DOHH2 (cell line): ENCODE measurements around the gene RBAK.
"Not testable (repeated sequence)": the region's sequence is repeated elsewhere in the genome, so short reads cannot be mapped to it uniquely, and the experiment has no call there.

Experiments
- EZH2phosphoT487 ChIP-seq: fragments of 200-600 bp; sonication (generic); IDR thresholded peaks from 2 replicates; pipeline ENCODE4 v1.6.1; 2017; ENCODE audit warnings: borderline replicate concordance, mild to moderate bottlenecking, antibody characterized with exemption, low read length, moderate library complexity, mixed read lengths
- TF ChIP-seq, protein P1 (sequence below): fragments of 200-600 bp; sonication (generic); IDR thresholded peaks from one replicate; pipeline ENCODE4 v1.5.1; 2014; ENCODE audit warnings: antibody characterized with exemption, mild to moderate bottlenecking, low read depth, low read length; ENCODE audit not compliant: poor library complexity, severe bottlenecking

DNA sequence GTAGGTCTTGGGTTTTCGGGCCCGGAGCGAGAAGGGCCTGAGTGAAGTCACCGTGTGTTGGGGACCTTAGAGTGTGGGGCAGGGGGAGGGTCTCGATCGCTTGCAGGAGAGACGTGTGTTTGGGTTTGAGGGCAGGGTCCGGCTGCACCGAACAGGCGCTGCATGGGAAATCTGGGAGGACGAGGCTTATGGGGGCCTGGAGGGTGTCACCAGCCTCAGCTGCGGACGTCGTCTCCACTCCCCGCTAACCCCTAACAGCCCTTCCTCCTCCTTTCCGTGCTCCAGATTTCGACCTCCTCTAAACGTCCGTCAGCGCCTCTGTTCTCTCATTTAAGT is 705 bp downstream of the RBAK start:
- TF ChIP-seq, protein P1, sequence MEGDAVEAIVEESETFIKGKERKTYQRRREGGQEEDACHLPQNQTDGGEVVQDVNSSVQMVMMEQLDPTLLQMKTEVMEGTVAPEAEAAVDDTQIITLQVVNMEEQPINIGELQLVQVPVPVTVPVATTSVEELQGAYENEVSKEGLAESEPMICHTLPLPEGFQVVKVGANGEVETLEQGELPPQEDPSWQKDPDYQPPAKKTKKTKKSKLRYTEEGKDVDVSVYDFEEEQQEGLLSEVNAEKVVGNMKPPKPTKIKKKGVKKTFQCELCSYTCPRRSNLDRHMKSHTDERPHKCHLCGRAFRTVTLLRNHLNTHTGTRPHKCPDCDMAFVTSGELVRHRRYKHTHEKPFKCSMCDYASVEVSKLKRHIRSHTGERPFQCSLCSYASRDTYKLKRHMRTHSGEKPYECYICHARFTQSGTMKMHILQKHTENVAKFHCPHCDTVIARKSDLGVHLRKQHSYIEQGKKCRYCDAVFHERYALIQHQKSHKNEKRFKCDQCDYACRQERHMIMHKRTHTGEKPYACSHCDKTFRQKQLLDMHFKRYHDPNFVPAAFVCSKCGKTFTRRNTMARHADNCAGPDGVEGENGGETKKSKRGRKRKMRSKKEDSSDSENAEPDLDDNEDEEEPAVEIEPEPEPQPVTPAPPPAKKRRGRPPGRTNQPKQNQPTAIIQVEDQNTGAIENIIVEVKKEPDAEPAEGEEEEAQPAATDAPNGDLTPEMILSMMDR: not testable (repeated sequence)
- TF ChIP-seq EZH2phosphoT487: not testable (repeated sequence)
